Muscle layer of duodenum (tissue), 2 donors: ENCODE results near the gene GHRL.

Experiments used
- H3K27ac ChIP-seq: one replicate; pipeline ENCODE4 v1.7.0; 2013; ENCODE audit warnings: mild to moderate bottlenecking, low read length
- H3K27me3 ChIP-seq: one replicate; pipeline ENCODE4 v1.7.0; 2013; ENCODE audit warnings: low read depth, mild to moderate bottlenecking, control low read depth, low read length
- H3K36me3 ChIP-seq, 2 donors: one replicate each; pipeline ENCODE4 v1.7.0; 2013; ENCODE audit warnings: low read length in 2 of 2, control low read depth in 1 of 2, mild to moderate bottlenecking in 1 of 2; ENCODE audit not compliant: insufficient read depth in 2 of 2, control insufficient read depth in 1 of 2
- H3K4me1 ChIP-seq, 2 donors: one replicate each; pipeline ENCODE4 v1.7.0; 2013; ENCODE audit warnings: low read length in 2 of 2, mild to moderate bottlenecking in 2 of 2, control low read depth in 1 of 2, moderate library complexity in 1 of 2; ENCODE audit not compliant: insufficient read depth in 2 of 2, control insufficient read depth in 1 of 2
- H3K4me3 ChIP-seq, 2 donors: one replicate each; pipeline ENCODE4 v1.7.0; 2013; ENCODE audit warnings: low read length in 2 of 2, low read depth in 1 of 2, mild to moderate bottlenecking in 1 of 2
- H3K9me3 ChIP-seq, 2 donors: one replicate each; pipeline ENCODE4 v1.7.0; 2013; ENCODE audit warnings: low read length in 2 of 2, control low read depth in 1 of 2, mild to moderate bottlenecking in 1 of 2; ENCODE audit not compliant: control insufficient read depth in 1 of 2
- donor health status: healthy.

GHRL gene

GRCh38 chr3:10335190-10335738 is 42.5 kb upstream of the GHRL start:
- H3K9me3 ChIP-seq, result no peaks in the 10 kb centered on the region
- no peaks in the 10 kb centered on the region for H3K36me3 ChIP-seq
- no peak overlapping the region for H3K4me3 ChIP-seq
- H3K4me1 ChIP-seq, result no peaks in the 10 kb centered on the region
- H3K27ac ChIP-seq, result no peak overlapping the region
- H3K27me3 ChIP-seq, result no peaks in the 10 kb centered on the region

DNA sequence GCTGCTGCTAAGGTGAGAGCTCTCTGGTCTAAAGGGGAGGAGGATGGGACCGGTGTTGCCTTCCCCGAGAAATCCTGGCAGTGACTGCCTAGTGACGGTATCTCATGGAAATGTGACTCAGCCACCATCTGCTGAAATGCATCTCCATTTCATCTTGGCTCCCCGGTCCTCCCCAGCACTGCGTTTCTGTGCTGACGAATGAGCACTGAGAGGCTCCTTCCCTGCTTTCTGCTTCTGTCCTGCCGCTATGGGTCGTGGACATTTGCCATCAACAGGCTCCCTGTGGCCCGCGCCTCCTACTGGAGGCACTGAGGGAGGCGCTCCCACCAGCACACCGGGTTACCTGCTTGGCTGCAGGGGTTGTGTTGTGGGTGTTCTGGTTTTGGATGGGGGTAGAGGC is 41.7 kb upstream of the GHRL start:
- Histone ChIP-seq H3K4me3 (no peak overlapping the region), H3K9me3 (no peaks in the 10 kb centered on the region), H3K27ac (no peak overlapping the region), H3K4me1 (no peaks in the 10 kb centered on the region), H3K36me3 (no peaks in the 10 kb centered on the region), H3K27me3 (no peaks in the 10 kb centered on the region)

- Histone ChIP-seq H3K9me3 (no peaks in the 10 kb centered on the region), H3K27ac (no peak overlapping the region), H3K36me3 (no peaks in the 10 kb centered on the region), H3K4me1 (no peaks in the 10 kb centered on the region), H3K27me3 (no peaks in the 10 kb centered on the region), H3K4me3 (no peak overlapping the region)
Observed at GRCh38 chr3:10334042-10334441, 41.3 kb upstream of the GHRL start.

- Histone ChIP-seq H3K27me3 (no peaks in the 10 kb centered on the region), H3K9me3 (no peaks in the 10 kb centered on the region)
Observed at GRCh38 chr3:10333349-10333650, 40.6 kb upstream of the GHRL start.

DNA sequence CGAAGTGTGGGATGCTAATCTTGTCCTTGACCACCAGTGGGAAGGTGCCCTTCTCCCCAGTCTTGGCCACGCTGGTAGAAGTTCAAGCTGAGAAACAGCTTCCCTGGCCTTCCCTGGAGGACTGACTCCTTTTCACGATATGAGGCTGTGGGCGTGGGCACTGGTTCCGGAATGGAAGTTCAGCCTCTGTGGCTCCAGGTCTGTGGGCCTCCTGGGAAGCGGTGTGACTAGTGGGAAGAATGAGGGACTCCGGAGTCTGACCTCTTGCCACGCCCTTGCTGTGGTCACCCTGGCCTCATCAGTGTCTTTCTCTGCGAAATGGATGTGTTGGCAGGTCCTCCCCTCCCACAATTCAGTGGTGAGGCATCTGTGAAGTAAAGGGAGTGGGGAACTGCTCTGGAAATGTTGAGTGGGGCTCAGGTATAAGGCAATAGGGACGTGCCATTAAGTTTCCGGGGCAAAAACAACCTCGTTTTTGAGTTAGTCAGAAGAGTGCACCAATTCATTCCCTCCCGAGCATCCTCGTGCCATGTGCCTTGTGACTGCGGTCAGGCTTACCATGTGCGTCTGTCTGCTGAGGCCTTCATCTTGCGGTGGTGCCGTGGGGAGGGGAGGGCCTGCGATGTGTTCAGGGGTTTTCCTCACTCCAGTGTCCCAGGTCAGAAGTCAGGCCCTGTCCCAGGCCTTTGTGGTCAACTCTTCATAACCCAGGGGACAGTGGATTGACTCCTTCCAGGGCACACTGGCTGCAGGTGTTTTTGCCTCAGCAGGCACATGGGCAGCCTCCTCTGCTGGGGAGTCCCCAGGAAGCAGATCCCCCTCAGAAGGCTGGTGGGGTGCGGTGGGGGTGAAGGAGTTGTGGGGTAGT is 40.0 kb upstream of the GHRL start:
- H3K4me3 ChIP-seq, result no peak overlapping the region
- H3K9me3 ChIP-seq, result no peaks in the 10 kb centered on the region
- H3K27me3 ChIP-seq, result no peaks in the 10 kb centered on the region
- no peaks in the 10 kb centered on the region for H3K36me3 ChIP-seq
- H3K27ac ChIP-seq, result no peak overlapping the region
- no peaks in the 10 kb centered on the region for H3K4me1 ChIP-seq

More at GRCh38 chr3:10333349-10333650, 40.6 kb upstream of the GHRL start:
- Histone ChIP-seq H3K27ac (no peak overlapping the region), H3K4me1 (no peaks in the 10 kb centered on the region), H3K4me3 (no peak overlapping the region), H3K36me3 (no peaks in the 10 kb centered on the region)

DNA sequence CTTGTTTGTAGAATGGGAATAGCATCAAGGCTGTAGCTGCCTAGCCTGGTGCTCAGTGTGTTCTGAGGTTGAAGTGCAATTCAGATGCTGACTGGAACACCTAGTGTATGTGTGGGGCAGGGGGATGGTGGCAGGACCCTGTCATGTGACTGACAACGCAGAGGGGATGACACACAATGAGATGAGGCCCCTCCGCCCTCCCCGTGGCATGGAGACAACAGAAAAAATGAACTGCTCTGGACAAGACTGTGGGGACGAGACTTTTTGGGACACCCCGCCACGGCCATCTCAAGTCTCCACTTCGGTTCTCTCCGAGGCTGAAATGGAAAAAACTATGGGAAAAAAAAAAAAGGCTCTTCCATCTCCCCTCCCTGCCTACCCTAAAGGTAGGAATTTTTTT is 38.6 kb upstream of the GHRL start:
- Histone ChIP-seq H3K9me3 (no peaks in the 10 kb centered on the region), H3K4me1 (no peaks in the 10 kb centered on the region), H3K27ac (no peak overlapping the region), H3K27me3 (no peaks in the 10 kb centered on the region), H3K36me3 (no peaks in the 10 kb centered on the region), H3K4me3 (no peak overlapping the region)

GRCh38 chr3:10330319-10330718 is 37.6 kb upstream of the GHRL start:
- H3K4me1 ChIP-seq, result no peaks in the 10 kb centered on the region
- no peak overlapping the region for H3K4me3 ChIP-seq
- no peaks in the 10 kb centered on the region for H3K36me3 ChIP-seq
- H3K27me3 ChIP-seq, result no peaks in the 10 kb centered on the region
- H3K27ac ChIP-seq, result no peak overlapping the region
- no peaks in the 10 kb centered on the region for H3K9me3 ChIP-seq

DNA sequence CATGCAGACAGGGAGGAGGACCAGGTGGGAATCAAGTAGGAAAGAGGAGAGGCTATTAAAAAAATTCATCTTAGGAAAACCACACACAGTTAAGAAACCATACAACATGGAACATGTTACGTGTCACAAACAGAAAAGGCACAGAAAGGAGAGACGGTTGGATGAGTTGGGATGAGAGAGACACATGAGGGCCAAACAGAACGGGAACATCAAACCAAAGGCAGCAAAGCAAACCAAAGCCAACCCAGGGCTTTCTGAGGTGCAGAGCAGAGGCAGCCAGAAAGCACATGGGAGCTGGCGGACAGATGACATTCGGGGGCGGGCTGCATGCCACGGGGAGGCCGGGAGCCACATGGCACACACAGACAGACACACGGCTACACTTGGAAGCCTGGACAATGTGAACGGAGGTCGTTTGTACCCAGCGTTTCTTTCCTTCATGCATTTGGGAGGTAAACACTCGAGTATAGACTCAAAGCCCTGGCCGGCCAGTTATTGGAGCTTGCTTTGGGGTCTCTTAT is 36.8 kb upstream of the GHRL start:
- Histone ChIP-seq H3K27ac (no peak overlapping the region), H3K9me3 (no peaks in the 10 kb centered on the region), H3K36me3 (no peaks in the 10 kb centered on the region), H3K4me1 (no peaks in the 10 kb centered on the region), H3K4me3 (no peak overlapping the region), H3K27me3 (no peaks in the 10 kb centered on the region)

- Histone ChIP-seq H3K27ac (no peak overlapping the region), H3K4me1 (no peaks in the 10 kb centered on the region), H3K4me3 (no peak overlapping the region), H3K9me3 (no peaks in the 10 kb centered on the region), H3K36me3 (no peaks in the 10 kb centered on the region), H3K27me3 (no peaks in the 10 kb centered on the region)
Observed at GRCh38 chr3:10328460-10329071, 35.8 kb upstream of the GHRL start.

GRCh38 chr3:10327592-10327991 is 34.8 kb upstream of the GHRL start:
- Histone ChIP-seq H3K36me3 (no peaks in the 10 kb centered on the region), H3K27ac (no peak overlapping the region), H3K9me3 (no peaks in the 10 kb centered on the region), H3K4me3 (no peak overlapping the region), H3K4me1 (no peaks in the 10 kb centered on the region), H3K27me3 (no peaks in the 10 kb centered on the region)

GRCh38 chr3:10322352-10322710 is 29.6 kb upstream of the GHRL start:
- Histone ChIP-seq H3K4me3 (no peak overlapping the region), H3K27me3 (no peaks in the 10 kb centered on the region), H3K4me1 (peaks cover 9 to 21% of the 10 kb centered on the region in 2 donors), H3K9me3 (no peaks in the 10 kb centered on the region), H3K36me3 (peaks cover 15 to 20% of the 10 kb centered on the region in 2 donors), H3K27ac (no peak overlapping the region)
